Stimulated activated CD8-positive, alpha-beta memory T cell treated with anti-CD3 and anti-CD28 coated beads, Interleukin-4, amount 100 ng/mL, for 4 hours (primary cell): ENCODE measurements around the gene SCAPER.

ENCODE experiments used
- DNase-seq, 2 donors: peaks; one replicate each; pipeline ENCODE4 v3.0.0-alpha.2; 2020; ENCODE audit warnings: low read depth in 2 of 2, low spot score in 1 of 2

The SCAPER gene

GRCh38 chr15:76341366-76342057 is 563.6 kb downstream of the SCAPER start:
- no peak for DNase-seq

- no peak for DNase-seq
These were observed 564.3 kb downstream of the SCAPER start for GRCh38 chr15:76340803-76341365.

DNA sequence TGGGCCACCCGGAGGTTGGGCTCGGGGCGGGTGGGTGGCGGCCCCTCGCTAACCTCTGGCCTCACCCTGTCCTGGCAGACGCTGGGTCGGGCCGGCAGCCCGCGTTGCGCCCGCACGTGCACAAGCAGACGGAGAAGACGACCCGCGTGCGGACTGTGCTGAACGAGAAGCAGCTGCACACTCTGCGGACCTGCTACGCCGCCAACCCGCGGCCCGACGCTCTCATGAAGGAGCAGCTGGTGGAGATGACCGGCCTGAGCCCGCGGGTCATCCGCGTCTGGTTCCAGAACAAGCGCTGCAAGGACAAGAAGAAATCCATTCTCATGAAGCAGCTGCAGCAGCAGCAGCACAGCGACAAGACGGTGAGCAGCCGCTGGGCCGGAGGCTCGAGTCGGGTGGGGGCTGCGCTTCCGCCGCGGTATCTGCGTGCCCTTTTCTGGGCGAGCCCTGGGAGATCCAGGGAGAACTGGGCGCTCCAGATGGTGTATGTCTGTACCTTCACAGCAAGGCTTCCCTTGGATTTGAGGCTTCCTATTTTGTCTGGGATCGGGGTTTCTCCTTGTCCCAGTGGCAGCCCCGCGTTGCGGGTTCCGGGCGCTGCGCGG is 564.8 kb downstream of the SCAPER start:
- DNase-seq = no peak

DNA sequence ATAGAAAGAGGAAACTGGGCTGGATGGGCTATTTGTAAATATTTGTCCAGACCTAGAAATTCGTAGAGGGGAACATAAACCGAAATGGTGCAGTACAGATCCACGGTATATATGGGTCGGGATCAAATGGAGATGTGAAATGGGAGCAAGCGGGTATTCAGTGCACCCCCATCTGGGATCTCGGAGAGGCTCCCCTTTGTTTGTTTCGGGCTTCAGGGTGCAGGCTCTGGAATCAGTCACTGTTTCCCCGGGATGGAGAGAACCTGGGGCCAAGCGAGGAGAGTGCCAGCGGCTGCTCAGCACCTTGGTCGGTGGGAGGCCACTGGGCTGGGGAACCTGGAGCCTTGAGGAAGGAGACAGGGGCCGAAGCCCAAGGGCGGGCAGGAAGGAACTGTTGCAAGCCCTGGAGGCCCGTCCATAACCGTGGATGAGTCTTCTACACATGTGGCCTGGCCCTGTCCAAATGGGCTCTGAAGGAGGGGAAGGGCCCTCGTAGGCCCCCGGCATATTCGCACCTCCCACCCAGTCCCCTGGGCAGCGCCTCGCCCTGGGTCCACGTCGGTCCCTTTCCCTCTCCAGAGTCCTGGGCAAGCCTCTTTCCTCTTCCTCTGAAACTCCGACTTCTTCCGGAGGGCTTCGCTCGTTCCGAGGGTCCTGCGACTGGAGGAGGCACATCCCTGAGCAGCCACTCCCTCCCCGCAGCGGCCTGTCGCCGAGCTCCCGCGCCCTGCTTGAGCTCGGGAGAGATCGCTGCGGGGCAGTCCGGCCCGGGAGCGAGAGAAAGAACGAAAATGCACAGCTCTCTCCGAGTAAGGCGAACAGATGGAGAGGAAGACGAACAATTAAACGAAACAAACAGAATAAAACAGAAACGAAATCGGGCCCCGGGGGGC is 565.6 kb downstream of the SCAPER start:
- DNase-seq = no peak

DNA sequence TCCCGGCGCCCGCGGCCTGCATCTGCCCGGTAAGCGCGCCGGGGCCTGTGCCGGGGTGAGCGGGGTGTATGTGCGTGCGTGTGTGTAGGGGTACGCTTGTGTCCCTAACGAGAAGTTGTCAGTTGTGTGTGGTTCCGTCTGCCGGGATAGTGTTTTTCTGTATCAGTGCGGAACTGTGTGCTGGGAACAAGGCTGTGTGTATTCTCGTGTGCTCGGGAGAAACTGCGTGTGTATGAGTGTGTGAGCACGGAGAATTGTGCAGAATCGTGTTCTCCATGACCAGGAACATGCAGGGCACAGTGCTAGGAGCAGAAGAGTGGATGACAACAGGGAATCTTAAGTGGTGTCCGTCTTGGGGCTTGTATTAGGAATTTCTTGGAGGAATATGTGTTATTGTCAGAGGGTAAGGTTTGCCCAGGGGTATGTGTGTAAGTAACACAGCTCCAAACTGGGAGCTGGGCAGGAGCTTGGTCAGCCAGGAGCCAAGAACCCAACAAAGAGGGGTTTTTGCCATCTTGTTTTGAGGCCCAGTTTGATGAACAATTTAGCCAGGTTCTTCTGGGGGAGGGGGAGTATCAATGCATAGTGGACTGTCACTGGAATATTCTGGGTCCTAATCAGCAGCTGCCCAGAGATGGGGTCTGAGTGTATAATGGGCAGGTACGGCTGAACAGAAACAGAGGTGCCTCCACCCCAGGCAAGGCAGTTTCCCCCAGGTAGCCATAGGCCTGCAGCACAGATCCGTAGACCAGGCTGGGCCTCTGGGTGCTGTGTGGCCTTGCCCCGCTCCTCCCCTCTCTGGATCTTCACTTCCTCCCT is 566.4 kb downstream of the SCAPER start:
- no peak for DNase-seq

- DNase-seq = no peak
These were observed 567.2 kb downstream of the SCAPER start for GRCh38 chr15:76337696-76338485.

GRCh38 chr15:76337059-76337695 is 568.0 kb downstream of the SCAPER start:
- no peak for DNase-seq

DNA sequence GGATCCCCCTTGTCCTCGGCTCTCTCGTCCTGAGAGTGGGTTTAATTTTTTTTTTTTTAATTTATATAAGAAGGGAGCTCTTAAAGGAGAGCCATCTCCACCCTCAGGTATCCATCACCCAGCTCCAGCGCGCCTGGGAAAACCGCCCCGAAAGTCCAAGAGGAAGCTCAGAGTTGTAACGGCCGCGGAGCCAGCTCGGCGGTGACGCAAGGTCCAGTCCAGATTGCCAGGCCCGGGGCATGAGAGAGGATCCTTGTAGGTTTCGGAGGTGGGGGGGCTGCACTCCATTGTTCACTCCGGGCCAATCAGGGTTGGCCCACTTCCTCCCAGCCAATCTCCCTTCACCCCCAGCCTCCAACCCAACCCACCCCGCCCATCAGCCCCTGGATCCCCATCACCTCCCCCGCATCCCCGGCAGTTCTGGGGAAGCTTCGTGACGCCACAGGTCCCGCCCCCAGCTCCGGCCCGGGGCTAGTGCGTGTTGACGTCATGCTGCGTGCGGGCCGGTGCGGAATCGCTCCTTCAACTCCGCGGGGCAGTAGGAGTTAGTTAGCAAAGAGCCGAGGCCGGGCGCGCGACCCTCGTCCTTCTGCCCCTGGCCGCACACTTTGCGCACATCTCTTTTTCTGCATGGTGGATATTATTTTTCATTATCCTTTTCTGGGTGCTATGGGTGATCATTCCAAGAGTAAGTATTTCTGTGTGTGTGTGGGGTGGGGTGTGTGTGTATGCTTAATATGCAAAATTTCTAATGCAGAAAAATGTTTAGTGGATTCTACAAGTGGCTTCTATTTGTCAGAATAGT is 568.7 kb downstream of the SCAPER start, which contains the start of gene ISL2:
TSS of gene ISL2 (plus strand) at position 520 of the 805 bp plus-strand sequence. CDS start at position 631, 111 bp downstream.
- DNase-seq = peak; percentile 31

DNA sequence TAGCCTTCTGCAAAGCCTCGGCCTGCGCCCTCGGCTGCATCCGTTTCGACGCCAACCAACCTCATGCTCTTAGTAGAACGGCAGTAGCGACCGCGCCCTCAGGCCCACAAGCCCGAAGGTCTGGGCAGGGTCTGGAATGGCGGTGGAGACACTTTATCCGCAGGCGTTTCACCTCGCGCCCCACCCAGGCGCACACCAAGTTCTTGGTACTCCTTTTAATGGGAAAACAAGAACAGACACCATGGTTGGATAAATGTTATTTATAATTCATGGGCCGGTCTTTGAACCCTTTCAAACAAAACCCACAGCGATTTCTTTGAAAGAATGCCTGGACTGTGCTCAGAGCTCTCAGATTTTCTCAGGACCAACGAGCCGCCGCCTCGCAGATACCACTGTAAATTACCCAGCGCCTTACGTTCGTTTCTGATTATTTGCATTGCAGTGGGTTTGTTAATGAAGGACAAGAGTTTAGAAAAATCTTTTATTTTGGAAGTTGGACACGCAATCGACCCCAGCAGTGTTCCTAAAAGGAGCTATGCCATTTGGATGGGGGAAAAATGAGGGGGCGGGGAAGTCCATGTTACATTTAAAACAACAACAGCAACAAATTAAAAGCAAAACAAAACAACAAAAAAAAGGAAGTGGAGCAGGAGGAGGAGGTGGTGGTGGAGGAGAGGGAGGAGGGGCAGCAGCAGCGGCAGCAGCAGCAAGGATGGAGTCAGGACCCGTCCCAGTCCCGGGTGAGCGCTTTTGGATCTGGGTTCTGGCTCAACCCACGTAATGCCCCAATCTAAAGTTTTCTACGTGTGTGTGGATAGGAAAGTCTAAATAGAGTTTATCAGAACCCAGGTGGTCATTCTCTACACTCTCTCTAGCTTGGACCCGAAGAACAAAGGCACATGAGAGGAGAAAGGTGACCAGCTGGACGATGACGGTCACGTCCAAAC is 569.6 kb downstream of the SCAPER start:
- no peak for DNase-seq

DNA sequence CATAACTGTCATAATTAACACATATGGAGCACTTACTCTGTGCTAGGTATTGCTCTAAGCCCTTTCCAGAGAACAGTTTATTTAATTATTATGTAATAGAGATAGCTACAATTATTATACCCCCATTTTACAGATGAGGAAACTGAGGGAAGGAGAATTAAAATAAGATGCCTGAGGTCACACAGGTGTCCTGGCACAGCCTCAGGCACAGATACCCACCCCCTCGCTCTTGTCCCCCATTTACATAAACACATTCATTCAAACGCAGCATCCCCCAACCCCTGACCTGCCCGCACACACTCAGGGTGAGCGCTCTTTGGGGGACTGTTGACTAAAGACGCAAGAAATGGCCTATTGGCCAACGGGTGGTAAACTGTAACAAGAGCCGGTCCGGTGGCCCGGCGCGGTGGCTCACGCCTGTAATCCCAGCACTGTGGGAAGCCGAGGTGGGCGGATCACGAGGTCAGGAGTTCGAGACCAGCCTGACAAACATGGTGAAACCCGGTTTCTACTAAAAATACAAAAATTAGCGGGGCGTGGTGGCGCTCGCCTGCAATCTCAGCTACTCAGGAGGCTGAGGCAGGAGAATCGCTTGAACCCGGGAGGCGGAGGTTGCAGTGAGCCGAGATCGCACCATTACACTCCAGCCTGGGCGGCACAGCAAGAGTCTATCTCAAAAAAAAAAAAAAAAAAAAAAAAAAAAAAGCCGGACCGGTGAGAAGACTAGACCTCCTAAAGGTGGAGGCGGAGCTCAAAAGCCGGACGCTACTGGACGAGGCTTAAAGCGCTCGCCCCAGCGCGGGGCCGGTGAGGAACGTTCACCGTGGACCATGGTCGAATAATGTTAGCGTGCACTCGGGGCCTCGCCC is 570.5 kb downstream of the SCAPER start:
- no peak for DNase-seq

- DNase-seq = no peak
These were observed 571.3 kb downstream of the SCAPER start for GRCh38 chr15:76333720-76334437.

DNA sequence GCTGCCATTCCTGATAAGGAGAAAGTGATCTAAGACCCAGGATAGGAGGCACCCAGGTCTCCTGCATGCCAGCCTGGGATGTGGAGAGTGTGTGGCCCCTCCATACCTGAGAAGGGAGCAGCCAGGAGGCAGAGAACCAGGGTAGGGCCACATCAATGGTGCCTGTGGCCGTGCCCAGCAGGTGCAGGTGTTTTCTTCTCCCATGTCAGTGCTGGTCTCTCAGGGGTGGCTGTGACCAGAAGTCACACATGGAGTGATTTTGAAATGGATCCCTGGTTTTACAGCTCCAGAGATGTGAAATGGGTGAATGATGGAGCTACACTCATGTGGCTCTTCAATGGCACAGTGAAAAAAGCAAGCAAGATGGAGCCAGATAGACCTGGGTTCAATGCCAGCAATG is 571.8 kb downstream of the SCAPER start:
- DNase-seq = no peak

- DNase-seq = no peak
These were observed 572.3 kb downstream of the SCAPER start for GRCh38 chr15:76332796-76333195.

- no peak for DNase-seq
These were observed 575.0 kb downstream of the SCAPER start for GRCh38 chr15:76330080-76330680.

GRCh38 chr15:76328958-76329357 is 576.2 kb downstream of the SCAPER start:
- no peak for DNase-seq
